SH-SY5Y (cell line): ENCODE measurements around the gene TTLL4.

Source experiments
- GATA2 ChIP-seq: IDR thresholded peaks from 2 replicates; pipeline ENCODE4 v1.6.1; 2011; ENCODE audit warnings: mild to moderate bottlenecking, low read depth, low read length
- GATA3 ChIP-seq: IDR thresholded peaks from 2 replicates; pipeline ENCODE4 v1.6.1; 2011; ENCODE audit warnings: low read depth, mild to moderate bottlenecking, low read length, moderate library complexity

- TF ChIP-seq GATA2 (no peak), GATA3 (no peak)
Observed at GRCh38 chr2:218691234-218691633, 19.4 kb upstream of the TTLL4 start.
